Naive thymus-derived CD4-positive, alpha-beta T cell (primary cell): ENCODE measurements around the gene CAD. TPM values are rescaled to one million over a fixed set of nuclear protein-coding genes. Genes with fewer than 3 reads are reported as not detected.
"Not testable (repeated sequence)": the region's sequence is repeated elsewhere in the genome, so short reads cannot be mapped to it uniquely, and the experiment has no call there.

ENCODE experiments used
- ATAC-seq: fragments of 150-1000 bp; cut with Tn5 transposase; 2 replicates; pipeline ENCODE4 v1.10.0; 2021; ENCODE audit warnings: mild to moderate bottlenecking, moderate library complexity
- CTCF ChIA-PET: fragments of 350-600 bp; sonication (Branson Sonifier 250); formaldehyde crosslinking; loops from one replicate; lab custom pipeline; 2021; ENCODE audit warnings: antibody characterized with exemption; lab: Charles Lee
- POLR2A ChIA-PET: fragments of 350-600 bp; sonication (Branson Sonifier 250); formaldehyde crosslinking; loops from one replicate; lab custom pipeline; 2021; ENCODE audit warnings: antibody characterized with exemption, inconsistent platforms; lab: Charles Lee
- DNase-seq, 9 donors: peaks; one replicate each; pipeline versions ENCODE4 v3.0.0 to v3.0.0-alpha.2; 2020 to 2022; ENCODE audit warnings: mixed read lengths in 1 of 9
- H3K27ac ChIP-seq: one replicate; pipeline ENCODE4 v1.7.0; 2013; ENCODE audit warnings: mild to moderate bottlenecking, low read depth, low read length, moderate library complexity
- H3K27me3 ChIP-seq, 2 donors: one replicate each; pipeline ENCODE4 v1.7.0; 2013; ENCODE audit warnings: low read length in 2 of 2, mild to moderate bottlenecking in 2 of 2, moderate library complexity in 2 of 2; ENCODE audit not compliant: control insufficient read depth in 2 of 2, insufficient read depth in 2 of 2
- H3K36me3 ChIP-seq, 3 experiments: 1 replicate in 2 of 3; 2 replicates in 1 of 3; pipeline ENCODE4 v1.7.0; 2013; ENCODE audit warnings: low read length in 3 of 3, mild to moderate bottlenecking in 3 of 3, moderate library complexity in 1 of 3; ENCODE audit not compliant: insufficient read depth in 3 of 3, control insufficient read depth in 2 of 3
- H3K4me1 ChIP-seq, 2 donors: one replicate each; pipeline ENCODE4 v1.7.0; 2013; ENCODE audit warnings: low read length in 2 of 2, mild to moderate bottlenecking in 2 of 2, moderate library complexity in 1 of 2; ENCODE audit not compliant: control insufficient read depth in 2 of 2, insufficient read depth in 2 of 2
- H3K4me3 ChIP-seq: 2 replicates; pipeline ENCODE4 v1.7.0; 2013; ENCODE audit warnings: mild to moderate bottlenecking, low read length
- H3K9me3 ChIP-seq, 3 experiments: 1 replicate in 2 of 3; 2 replicates in 1 of 3; pipeline ENCODE4 v1.7.0; 2013; ENCODE audit warnings: low read length in 3 of 3; ENCODE audit not compliant: control insufficient read depth in 2 of 3
- H3K27ac Mint-ChIP-seq, 9 donors: one replicate each; pipeline ENCODE4 v1.8.0; 2020 to 2022; ENCODE audit warnings: mixed read lengths in 9 of 9, mild to moderate bottlenecking in 8 of 9, moderate library complexity in 5 of 9, inconsistent platforms in 2 of 9
- H3K27me3 Mint-ChIP-seq, 5 donors: one replicate each; pipeline ENCODE4 v1.8.0; 2021 to 2022; ENCODE audit warnings: mixed read lengths in 5 of 5, mild to moderate bottlenecking in 1 of 5
- H3K36me3 Mint-ChIP-seq, 5 donors: one replicate each; pipeline ENCODE4 v1.8.0; 2020 to 2022; ENCODE audit warnings: mixed read lengths in 5 of 5, mild to moderate bottlenecking in 3 of 5, inconsistent platforms in 1 of 5
- H3K4me1 Mint-ChIP-seq, 7 donors: one replicate each; pipeline ENCODE4 v1.8.0; 2020 to 2022; ENCODE audit warnings: mixed read lengths in 7 of 7, mild to moderate bottlenecking in 3 of 7, inconsistent platforms in 1 of 7
- H3K4me3 Mint-ChIP-seq, 10 donors: one replicate each; pipeline ENCODE4 v1.8.0; 2020 to 2022; ENCODE audit warnings: mild to moderate bottlenecking in 10 of 10, mixed read lengths in 10 of 10, moderate library complexity in 6 of 10, inconsistent platforms in 2 of 10
- H3K9me3 Mint-ChIP-seq, 11 donors: one replicate each; pipeline ENCODE4 v1.8.0; 2020 to 2022; ENCODE audit warnings: mixed read lengths in 11 of 11, mild to moderate bottlenecking in 4 of 11, inconsistent platforms in 1 of 11, moderate library complexity in 1 of 11
- intact Hi-C, 2 donors: fragments of 100-400 bp; cut with micrococcal nuclease; formaldehyde crosslinking; loops; one replicate each; pipeline ENCODE4 v1.15.1; 2023
- polyA plus RNA-seq, 2 donors: library from polyadenylated mRNA; unstranded; fragments of 300-500 nt; fragmentation: Illumina TruSeq; gene quantifications; one replicate each; pipeline ENCODE4 v1.2.3, GENCODE V29; 2021
- total RNA-seq, 6 experiments: library from RNA in 5 of 6; stranded (reverse) in 5 of 6; gene quantifications; 1 replicate in 5 of 6; 2 replicates in 1 of 6; pipeline ENCODE4 v1.2.3 and lab custom pipeline; 2021 to 2026

CAD gene
- total and polyA plus RNA-seq, 7 experiments from 2014 or later, result 19.6 to 65.7 (median 35.7) TPM

- no peaks in the 10 kb centered on the region for H3K9me3 ChIP-seq
- Mint-ChIP-seq H3K4me1 (peaks cover 23 to 33% (median 29%) of the 10 kb centered on the region in 7 donors), H3K4me3 (peak overlapping the region in 6 of 10 donors; percentile 46 to 85 (median 70)), H3K36me3 (peaks cover 0 to 4% (median 0%) of the 10 kb centered on the region in 5 donors), H3K27me3 (peaks cover 28 to 46% (median 39%) of the 10 kb centered on the region in 5 donors), H3K9me3 (no peaks in the 10 kb centered on the region), H3K27ac (no peak overlapping the region)
- H3K36me3 ChIP-seq, result no peaks in the 10 kb centered on the region
- CTCF ChIA-PET, result interaction anchor here (0.9 to 1.3 kb wide), 4 partner anchors 10 to 152 kb away, joined by 3 to 6 read pairs (median 3); partner anchors contain the start of gene DNAJC5G
- POLR2A ChIA-PET, result interaction anchor here (1.2 to 1.3 kb wide), 2 partner anchors 14 to 194 kb away, joined by 3 to 4 read pairs; partner anchors contain the start of gene OST4
- peak overlapping the region; percentile 59 for H3K4me3 ChIP-seq
- intact Hi-C loops, result loop anchor here (1.0 to 2.0 kb wide), 4 partner anchors 15 to 57 kb away; partner anchors contain the start of genes CAD (in 1 of the 2) and MPV17 (in 1 of the 2)
- H3K27me3 ChIP-seq, result peaks cover 6 to 18% of the 10 kb centered on the region in 2 donors
- DNase-seq (no peak), ATAC-seq (no peak)
- peaks cover 8 to 23% of the 10 kb centered on the region in 2 donors for H3K4me1 ChIP-seq
- no peak overlapping the region for H3K27ac ChIP-seq
Observed at GRCh38 chr2:27265536-27265870, 48.3 kb downstream of the CAD start.

GRCh38 chr2:27268296-27268695, 51.1 kb downstream of the CAD start:
- H3K27me3 ChIP-seq, CTCF ChIA-PET, H3K9me3 ChIP-seq, H3K36me3 Mint-ChIP-seq, H3K27ac ChIP-seq, H3K27ac Mint-ChIP-seq, H3K9me3 Mint-ChIP-seq, DNase-seq, intact Hi-C loops, H3K4me3 ChIP-seq, ATAC-seq, POLR2A ChIA-PET, H3K4me3 Mint-ChIP-seq, H3K36me3 ChIP-seq: not testable (repeated sequence)
- peaks cover 11 to 17% (median 15%) of the 10 kb centered on the region in 7 donors for H3K4me1 Mint-ChIP-seq
- H3K4me1 ChIP-seq, result peaks cover 8 to 16% of the 10 kb centered on the region in 2 donors
- H3K27me3 Mint-ChIP-seq, result peaks cover 15 to 31% (median 25%) of the 10 kb centered on the region in 5 donors

- CTCF ChIA-PET, result no interaction called here
- H3K4me3 ChIP-seq, result no peak overlapping the region
- Mint-ChIP-seq H3K27ac (no peak overlapping the region), H3K4me1 (peaks cover 0 to 7% (median 4%) of the 10 kb centered on the region in 7 donors), H3K27me3 (peaks cover 9 to 24% (median 16%) of the 10 kb centered on the region in 5 donors), H3K9me3 (no peaks in the 10 kb centered on the region), H3K4me3 (no peak overlapping the region), H3K36me3 (no peaks in the 10 kb centered on the region)
- no peaks in the 10 kb centered on the region for H3K36me3 ChIP-seq
- no peaks in the 10 kb centered on the region for H3K9me3 ChIP-seq
- H3K27ac ChIP-seq, result no peak overlapping the region
- peaks cover 5 to 6% of the 10 kb centered on the region in 2 donors for H3K27me3 ChIP-seq
- no peak for ATAC-seq
- H3K4me1 ChIP-seq, result no peaks in the 10 kb centered on the region
- DNase-seq, result no peak
- intact Hi-C loops, result no loop called here
- POLR2A ChIA-PET, result no interaction called here
Observed at GRCh38 chr2:27270131-27270530, 53.0 kb downstream of the CAD start.

- CTCF ChIA-PET, result no interaction called here
- Histone ChIP-seq H3K9me3 (no peaks in the 10 kb centered on the region), H3K36me3 (no peaks in the 10 kb centered on the region), H3K27ac (no peak overlapping the region), H3K4me1 (no peaks in the 10 kb centered on the region), H3K4me3 (no peak overlapping the region), H3K27me3 (peaks cover 0 to 3% of the 10 kb centered on the region in 2 donors)
- Mint-ChIP-seq H3K4me1 (peaks cover 0 to 2% (median under 1%) of the 10 kb centered on the region in 7 donors), H3K4me3 (no peak overlapping the region), H3K27ac (no peak overlapping the region), H3K36me3 (no peaks in the 10 kb centered on the region), H3K9me3 (no peaks in the 10 kb centered on the region), H3K27me3 (peaks cover 9 to 24% (median 11%) of the 10 kb centered on the region in 5 donors)
- intact Hi-C loops, result no loop called here
- DNase-seq (no peak), ATAC-seq (no peak)
- POLR2A ChIA-PET, result no interaction called here
Observed at GRCh38 chr2:27270670-27271069, 53.5 kb downstream of the CAD start.

GRCh38 chr2:27271631-27272340, 54.6 kb downstream of the CAD start:
- no peaks in the 10 kb centered on the region for H3K36me3 ChIP-seq
- H3K36me3 Mint-ChIP-seq, result no peaks in the 10 kb centered on the region
- no peaks in the 10 kb centered on the region for H3K9me3 Mint-ChIP-seq
- H3K4me3 ChIP-seq, result no peak overlapping the region
- POLR2A ChIA-PET, result interaction anchor here (0.6 kb wide), 2 partner anchors 138 to 176 kb away, joined by 3 read pairs; no protein-coding TSS in a partner anchor
- H3K4me1 Mint-ChIP-seq, result peaks cover 0 to 4% (median 0%) of the 10 kb centered on the region in 7 donors
- peaks cover 9 to 27% (median 10%) of the 10 kb centered on the region in 5 donors for H3K27me3 Mint-ChIP-seq
- CTCF ChIA-PET, result no interaction called here
- DNase-seq (no peak), ATAC-seq (no peak)
- no peak overlapping the region for H3K4me3 Mint-ChIP-seq
- H3K27me3 ChIP-seq, result no peaks in the 10 kb centered on the region
- no peak overlapping the region for H3K27ac Mint-ChIP-seq
- H3K27ac ChIP-seq, result no peak overlapping the region
- no peaks in the 10 kb centered on the region for H3K4me1 ChIP-seq
- intact Hi-C loops, result no loop called here
- no peaks in the 10 kb centered on the region for H3K9me3 ChIP-seq

- H3K9me3 ChIP-seq, ATAC-seq, H3K36me3 ChIP-seq, H3K4me3 ChIP-seq, H3K36me3 Mint-ChIP-seq, intact Hi-C loops, H3K9me3 Mint-ChIP-seq, H3K4me1 ChIP-seq, DNase-seq, H3K4me1 Mint-ChIP-seq, H3K27me3 ChIP-seq, H3K4me3 Mint-ChIP-seq, H3K27ac ChIP-seq: not testable (repeated sequence)
- CTCF ChIA-PET, result interaction anchor here (0.6 to 1.2 kb wide), 2 partner anchors 30 to 303 kb away, joined by 3 to 4 read pairs; partner anchors contain the start of gene MAPRE3
- peaks cover 9 to 32% (median 15%) of the 10 kb centered on the region in 5 donors for H3K27me3 Mint-ChIP-seq
- POLR2A ChIA-PET, result interaction anchor here (0.6 kb wide), 1 partner anchor 137 kb away, joined by 3 read pairs; no protein-coding TSS in a partner anchor
- H3K27ac Mint-ChIP-seq, result peak overlapping the region in 1 of 9 donors; percentile 87
Observed at GRCh38 chr2:27272537-27273522, 55.7 kb downstream of the CAD start.
